ENCODE measurements around the gene RASA2. TPM values are rescaled to one million over a fixed set of nuclear protein-coding genes. Genes with fewer than 3 reads are reported as not detected.

The RASA2 gene
- polyA plus RNA-seq, 1 donor from 2014 or later: 37.5 TPM

- H4K20me1 ChIP-seq (ENCODE audit: insufficient read depth): no peaks in the 10 kb centered on the region
Measured at GRCh38 chr3:141491081-141491480, 4.3 kb downstream of the RASA2 start.

DNA sequence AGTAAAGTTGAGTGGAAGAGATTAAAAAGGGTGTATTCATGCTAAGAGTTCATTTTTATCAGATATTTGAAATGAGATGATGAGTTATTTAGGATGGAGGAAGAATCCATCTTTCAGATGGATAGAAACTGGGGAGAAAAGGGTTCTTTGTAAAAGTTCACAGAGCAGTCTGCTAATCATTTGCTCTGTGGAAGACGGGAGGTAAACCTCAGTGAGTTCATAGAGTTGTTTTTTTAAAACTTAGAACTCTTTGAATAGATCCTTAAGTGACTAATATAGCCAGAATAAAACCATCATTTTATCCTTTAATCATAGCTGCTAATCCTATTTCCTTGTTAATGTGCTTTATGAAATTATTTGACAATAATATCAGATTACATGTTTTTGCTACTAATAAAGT is 5.1 kb downstream of the RASA2 start:
- Histone ChIP-seq H3K4me2 (ENCODE audit: low read length) (no peak overlapping the region), H3F3A (ENCODE audit: insufficient read depth, low read length, poor library complexity, severe bottlenecking) (no peaks in the 10 kb centered on the region), H3K9me3 (ENCODE audit: low read length) (no peaks in the 10 kb centered on the region), H4K20me1 (ENCODE audit: insufficient read depth) (no peaks in the 10 kb centered on the region), H3K36me3 (ENCODE audit: insufficient read depth, low read length) (no peaks in the 10 kb centered on the region), H3K9me2 (ENCODE audit: insufficient read depth, low read length) (no peaks in the 10 kb centered on the region), H3K27me3 (ENCODE audit: insufficient read depth, low read depth, low read length) (no peaks in the 10 kb centered on the region), H2AFZ (ENCODE audit: low read depth, low read length) (no peak overlapping the region), H3K4me3 (ENCODE audit: low read length) (no peak overlapping the region), H3K9ac (ENCODE audit: low read length) (no peak overlapping the region), H3K27ac (ENCODE audit: low read length) (no peak overlapping the region), H3K79me2 (replicated peaks; ENCODE audit: insufficient read depth, low read length) (peaks cover 66% of the 10 kb centered on the region)
- TF ChIP-seq RAD21 (conservative IDR thresholded peaks at IDR 0.05): no peak
- no peak for TF ChIP-seq EZH2 (IDR thresholded peaks at IDR 0.05; ENCODE audit: borderline replicate concordance, insufficient read depth, low read length, poor library complexity, severe bottlenecking)
- no peak for TF ChIP-seq MXI1 (conservative IDR thresholded peaks at IDR 0.05; ENCODE audit: poor library complexity, severe bottlenecking)
- TF ChIP-seq SMC3 (conservative IDR thresholded peaks at IDR 0.05; ENCODE audit: poor library complexity): no peak
- TF ChIP-seq, protein P1, sequence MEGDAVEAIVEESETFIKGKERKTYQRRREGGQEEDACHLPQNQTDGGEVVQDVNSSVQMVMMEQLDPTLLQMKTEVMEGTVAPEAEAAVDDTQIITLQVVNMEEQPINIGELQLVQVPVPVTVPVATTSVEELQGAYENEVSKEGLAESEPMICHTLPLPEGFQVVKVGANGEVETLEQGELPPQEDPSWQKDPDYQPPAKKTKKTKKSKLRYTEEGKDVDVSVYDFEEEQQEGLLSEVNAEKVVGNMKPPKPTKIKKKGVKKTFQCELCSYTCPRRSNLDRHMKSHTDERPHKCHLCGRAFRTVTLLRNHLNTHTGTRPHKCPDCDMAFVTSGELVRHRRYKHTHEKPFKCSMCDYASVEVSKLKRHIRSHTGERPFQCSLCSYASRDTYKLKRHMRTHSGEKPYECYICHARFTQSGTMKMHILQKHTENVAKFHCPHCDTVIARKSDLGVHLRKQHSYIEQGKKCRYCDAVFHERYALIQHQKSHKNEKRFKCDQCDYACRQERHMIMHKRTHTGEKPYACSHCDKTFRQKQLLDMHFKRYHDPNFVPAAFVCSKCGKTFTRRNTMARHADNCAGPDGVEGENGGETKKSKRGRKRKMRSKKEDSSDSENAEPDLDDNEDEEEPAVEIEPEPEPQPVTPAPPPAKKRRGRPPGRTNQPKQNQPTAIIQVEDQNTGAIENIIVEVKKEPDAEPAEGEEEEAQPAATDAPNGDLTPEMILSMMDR (IDR thresholded peaks at IDR 0.05; ENCODE audit: poor library complexity, severe bottlenecking): no peak
- no peak for TF ChIP-seq REST (IDR thresholded peaks at IDR 0.05; ENCODE audit: borderline replicate concordance)
- TF ChIP-seq POLR2AphosphoS5 (IDR thresholded peaks at IDR 0.05): no peak
- no peak for TF ChIP-seq EP300 (conservative IDR thresholded peaks at IDR 0.05; ENCODE audit: poor library complexity, severe bottlenecking)

More at GRCh38 chr3:141491081-141491480, 4.3 kb downstream of the RASA2 start:
- H3K27ac ChIP-seq (ENCODE audit: low read length): no peak overlapping the region
- H3K79me2 ChIP-seq (replicated peaks; ENCODE audit: insufficient read depth, low read length): peaks cover 66% of the 10 kb centered on the region
- no peaks in the 10 kb centered on the region for H3K9me2 ChIP-seq (ENCODE audit: insufficient read depth, low read length)
- H3K4me2 ChIP-seq (ENCODE audit: low read length): no peak overlapping the region
- no peak overlapping the region for H3K4me3 ChIP-seq (ENCODE audit: low read length)
- H3K27me3 ChIP-seq (ENCODE audit: insufficient read depth, low read depth, low read length): no peaks in the 10 kb centered on the region
- H3F3A ChIP-seq (ENCODE audit: insufficient read depth, low read length, poor library complexity, severe bottlenecking): peaks cover 4% of the 10 kb centered on the region
- no peak overlapping the region for H2AFZ ChIP-seq (ENCODE audit: low read depth, low read length)
- H3K9me3 ChIP-seq (ENCODE audit: low read length): no peaks in the 10 kb centered on the region
- H3K36me3 ChIP-seq (ENCODE audit: insufficient read depth, low read length): no peaks in the 10 kb centered on the region
- no peak for TF ChIP-seq EP300 (conservative IDR thresholded peaks at IDR 0.05; ENCODE audit: poor library complexity, severe bottlenecking)
- TF ChIP-seq, protein P1 (IDR thresholded peaks at IDR 0.05; ENCODE audit: poor library complexity, severe bottlenecking): no peak
- TF ChIP-seq TAF1 (IDR thresholded peaks at IDR 0.05; ENCODE audit: low read depth): no peak
- TF ChIP-seq SMC3 (conservative IDR thresholded peaks at IDR 0.05; ENCODE audit: poor library complexity): no peak
- TF ChIP-seq MXI1 (conservative IDR thresholded peaks at IDR 0.05; ENCODE audit: poor library complexity, severe bottlenecking): no peak
- TF ChIP-seq RAD21 (conservative IDR thresholded peaks at IDR 0.05): no peak
- no peak for TF ChIP-seq REST (IDR thresholded peaks at IDR 0.05; ENCODE audit: borderline replicate concordance)
- TF ChIP-seq POLR2AphosphoS5 (IDR thresholded peaks at IDR 0.05): no peak
- no peak for TF ChIP-seq EZH2 (IDR thresholded peaks at IDR 0.05; ENCODE audit: borderline replicate concordance, insufficient read depth, low read length, poor library complexity, severe bottlenecking)
- H3K9ac ChIP-seq (ENCODE audit: low read length): no peak overlapping the region
